ENCODE data around the gene SMIM43. TPM values are rescaled to one million over a fixed set of nuclear protein-coding genes. Genes with fewer than 3 reads are reported as not detected.

SMIM43 gene
- total and polyA plus RNA-seq, 9 of the 15 experiments (the other 6 are each of a cell fraction or from before 2014, with no cell fraction given): not detected

DNA sequence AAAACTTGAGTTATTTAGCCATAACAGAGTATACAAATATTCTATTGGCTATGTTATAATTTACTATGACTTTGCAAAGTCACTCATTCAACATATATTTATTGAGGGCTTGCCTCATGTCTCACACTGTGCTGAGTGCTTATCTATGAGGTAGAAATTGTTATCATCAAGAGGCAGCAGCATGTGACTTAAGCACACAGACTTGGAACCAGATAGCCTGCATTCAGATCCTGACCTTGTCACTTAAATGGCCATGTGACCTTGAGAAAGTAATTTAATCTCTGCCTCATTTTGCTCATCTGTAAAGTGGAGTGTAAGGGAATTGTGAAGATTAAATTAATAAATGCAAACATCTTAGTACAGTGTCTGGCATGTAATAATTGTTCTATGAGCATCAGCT is 26.0 kb upstream of the SMIM43 start (continued):
- TF ChIP-seq ZNF197 (CRISPR knock-in tag; IDR thresholded peaks at IDR 0.05; ENCODE audit: low read depth): peak; percentile 75; the same call in 1 of the 2 replicates
- no peak for TF ChIP-seq ILK (tag; IDR thresholded peaks at IDR 0.05; ENCODE audit: borderline replicate concordance, low read depth)
- TF ChIP-seq GATAD2B (IDR thresholded peaks at IDR 0.05; ENCODE audit: borderline replicate concordance): 0 out of 2 replicates have a peak, but pooled peaks have one; percentile 59
- TF ChIP-seq, protein P1, sequence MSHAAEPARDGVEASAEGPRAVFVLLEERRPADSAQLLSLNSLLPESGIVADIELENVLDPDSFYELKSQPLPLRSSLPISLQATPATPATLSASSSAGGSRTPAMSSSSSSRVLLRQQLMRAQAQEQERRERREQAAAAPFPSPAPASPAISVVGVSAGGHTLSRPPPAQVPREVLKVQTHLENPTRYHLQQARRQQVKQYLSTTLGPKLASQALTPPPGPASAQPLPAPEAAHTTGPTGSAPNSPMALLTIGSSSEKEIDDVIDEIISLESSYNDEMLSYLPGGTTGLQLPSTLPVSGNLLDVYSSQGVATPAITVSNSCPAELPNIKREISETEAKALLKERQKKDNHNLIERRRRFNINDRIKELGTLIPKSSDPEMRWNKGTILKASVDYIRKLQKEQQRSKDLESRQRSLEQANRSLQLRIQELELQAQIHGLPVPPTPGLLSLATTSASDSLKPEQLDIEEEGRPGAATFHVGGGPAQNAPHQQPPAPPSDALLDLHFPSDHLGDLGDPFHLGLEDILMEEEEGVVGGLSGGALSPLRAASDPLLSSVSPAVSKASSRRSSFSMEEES (CRISPR knock-in tag; IDR thresholded peaks at IDR 0.05): peak; percentile 71
- TF ChIP-seq, protein P2, sequence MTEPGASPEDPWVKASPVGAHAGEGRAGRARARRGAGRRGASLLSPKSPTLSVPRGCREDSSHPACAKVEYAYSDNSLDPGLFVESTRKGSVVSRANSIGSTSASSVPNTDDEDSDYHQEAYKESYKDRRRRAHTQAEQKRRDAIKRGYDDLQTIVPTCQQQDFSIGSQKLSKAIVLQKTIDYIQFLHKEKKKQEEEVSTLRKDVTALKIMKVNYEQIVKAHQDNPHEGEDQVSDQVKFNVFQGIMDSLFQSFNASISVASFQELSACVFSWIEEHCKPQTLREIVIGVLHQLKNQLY (CRISPR knock-in tag; conservative IDR thresholded peaks at IDR 0.05): no peak
- peak; percentile 63 for TF ChIP-seq CEBPB (tag; IDR thresholded peaks at IDR 0.05)
